ENCODE measurements around the gene FPR2. TPM values are rescaled to one million over a fixed set of nuclear protein-coding genes. Genes with fewer than 3 reads are reported as not detected.
A peak's percentile ranks its signal among the peaks of the same experiment; 100 is the strongest.

Gene FPR2
- total and polyA plus RNA-seq, 9 of the 15 experiments (the other 6 are each of a cell fraction or from before 2014, with no cell fraction given), result 0.03 to 0.15 (median 0.07) TPM; not detected in 6

DNA sequence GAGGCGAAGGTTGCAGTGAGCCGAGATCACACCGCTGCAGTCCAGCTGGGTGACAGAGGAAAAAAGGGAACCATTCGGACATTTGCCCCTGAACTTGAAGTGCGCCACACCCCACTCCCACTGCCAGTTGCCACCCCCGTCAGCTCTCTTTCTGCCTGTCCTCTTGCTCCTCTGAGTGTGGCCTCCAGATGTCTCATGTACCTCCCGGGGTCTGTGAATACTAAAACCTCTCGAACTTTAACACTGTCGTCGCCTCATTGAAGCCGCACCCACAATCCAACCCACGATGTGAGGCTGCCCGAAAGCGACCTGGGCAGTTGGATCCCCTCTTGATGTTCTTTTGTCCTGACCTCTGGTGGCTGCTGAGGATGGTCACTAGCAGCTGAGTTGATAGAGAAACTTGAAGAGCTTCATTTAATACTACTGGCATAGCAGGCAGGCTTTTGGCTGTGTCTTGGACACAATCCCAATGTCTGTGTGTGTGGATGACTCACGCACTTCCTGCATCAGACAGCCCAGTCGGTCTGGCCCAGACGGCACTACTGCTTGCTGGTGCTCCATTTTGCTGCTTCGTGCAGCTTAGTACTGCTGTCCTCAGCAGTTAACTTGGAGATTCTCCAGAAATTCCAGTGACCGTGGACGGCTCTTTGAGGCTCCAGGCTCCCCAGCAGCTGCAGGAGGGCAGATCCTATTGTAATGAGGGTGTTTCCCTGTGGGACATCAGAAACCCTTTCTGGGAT is 38.2 kb downstream of the FPR2 start (continued):
- no peak for TF ChIP-seq SP2 (IDR thresholded peaks at IDR 0.05; ENCODE audit: extremely low read depth, low read depth, low read length, poor library complexity, severe bottlenecking)
- TF ChIP-seq, protein P1, sequence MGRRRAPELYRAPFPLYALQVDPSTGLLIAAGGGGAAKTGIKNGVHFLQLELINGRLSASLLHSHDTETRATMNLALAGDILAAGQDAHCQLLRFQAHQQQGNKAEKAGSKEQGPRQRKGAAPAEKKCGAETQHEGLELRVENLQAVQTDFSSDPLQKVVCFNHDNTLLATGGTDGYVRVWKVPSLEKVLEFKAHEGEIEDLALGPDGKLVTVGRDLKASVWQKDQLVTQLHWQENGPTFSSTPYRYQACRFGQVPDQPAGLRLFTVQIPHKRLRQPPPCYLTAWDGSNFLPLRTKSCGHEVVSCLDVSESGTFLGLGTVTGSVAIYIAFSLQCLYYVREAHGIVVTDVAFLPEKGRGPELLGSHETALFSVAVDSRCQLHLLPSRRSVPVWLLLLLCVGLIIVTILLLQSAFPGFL (CRISPR knock-in tag; IDR thresholded peaks at IDR 0.05), result no peak
- TF ChIP-seq ZNF695 (CRISPR knock-in tag; IDR thresholded peaks at IDR 0.05), result no peak
- no peak for TF ChIP-seq NR2F6 (CRISPR knock-in tag; IDR thresholded peaks at IDR 0.05)
- no peak for TF ChIP-seq TCF7 (IDR thresholded peaks at IDR 0.05; ENCODE audit: borderline replicate concordance)
- peak; percentile 54; the same call in 1 of the 2 replicates for TF ChIP-seq POLR2A (conservative IDR thresholded peaks at IDR 0.05)
- TF ChIP-seq, protein P2, sequence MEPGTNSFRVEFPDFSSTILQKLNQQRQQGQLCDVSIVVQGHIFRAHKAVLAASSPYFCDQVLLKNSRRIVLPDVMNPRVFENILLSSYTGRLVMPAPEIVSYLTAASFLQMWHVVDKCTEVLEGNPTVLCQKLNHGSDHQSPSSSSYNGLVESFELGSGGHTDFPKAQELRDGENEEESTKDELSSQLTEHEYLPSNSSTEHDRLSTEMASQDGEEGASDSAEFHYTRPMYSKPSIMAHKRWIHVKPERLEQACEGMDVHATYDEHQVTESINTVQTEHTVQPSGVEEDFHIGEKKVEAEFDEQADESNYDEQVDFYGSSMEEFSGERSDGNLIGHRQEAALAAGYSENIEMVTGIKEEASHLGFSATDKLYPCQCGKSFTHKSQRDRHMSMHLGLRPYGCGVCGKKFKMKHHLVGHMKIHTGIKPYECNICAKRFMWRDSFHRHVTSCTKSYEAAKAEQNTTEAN (CRISPR knock-in tag; IDR thresholded peaks at IDR 0.05), result no peak
- TF ChIP-seq TBP (optimal IDR thresholded peaks at IDR 0.05; ENCODE audit: low read depth, low read length), result peak; percentile 47
- TF ChIP-seq CEBPG (CRISPR knock-in tag; IDR thresholded peaks at IDR 0.05), result no peak
- TF ChIP-seq CEBPG (tag; conservative IDR thresholded peaks at IDR 0.05 in 1 of 2, IDR thresholded peaks at IDR 0.05 in 1 of 2), result no peak
- no peak for TF ChIP-seq ZNF24 (IDR thresholded peaks at IDR 0.05)
- no peak for TF ChIP-seq SLC30A9 (CRISPR knock-in tag; IDR thresholded peaks at IDR 0.05)
- no peak for TF ChIP-seq ZNF644 (tag; IDR thresholded peaks at IDR 0.05; ENCODE audit: low read depth)
- peak; percentile 60 for TF ChIP-seq FOS (IDR thresholded peaks at IDR 0.05; ENCODE audit: extremely low read depth, insufficient read length)
- TF ChIP-seq, protein P3, sequence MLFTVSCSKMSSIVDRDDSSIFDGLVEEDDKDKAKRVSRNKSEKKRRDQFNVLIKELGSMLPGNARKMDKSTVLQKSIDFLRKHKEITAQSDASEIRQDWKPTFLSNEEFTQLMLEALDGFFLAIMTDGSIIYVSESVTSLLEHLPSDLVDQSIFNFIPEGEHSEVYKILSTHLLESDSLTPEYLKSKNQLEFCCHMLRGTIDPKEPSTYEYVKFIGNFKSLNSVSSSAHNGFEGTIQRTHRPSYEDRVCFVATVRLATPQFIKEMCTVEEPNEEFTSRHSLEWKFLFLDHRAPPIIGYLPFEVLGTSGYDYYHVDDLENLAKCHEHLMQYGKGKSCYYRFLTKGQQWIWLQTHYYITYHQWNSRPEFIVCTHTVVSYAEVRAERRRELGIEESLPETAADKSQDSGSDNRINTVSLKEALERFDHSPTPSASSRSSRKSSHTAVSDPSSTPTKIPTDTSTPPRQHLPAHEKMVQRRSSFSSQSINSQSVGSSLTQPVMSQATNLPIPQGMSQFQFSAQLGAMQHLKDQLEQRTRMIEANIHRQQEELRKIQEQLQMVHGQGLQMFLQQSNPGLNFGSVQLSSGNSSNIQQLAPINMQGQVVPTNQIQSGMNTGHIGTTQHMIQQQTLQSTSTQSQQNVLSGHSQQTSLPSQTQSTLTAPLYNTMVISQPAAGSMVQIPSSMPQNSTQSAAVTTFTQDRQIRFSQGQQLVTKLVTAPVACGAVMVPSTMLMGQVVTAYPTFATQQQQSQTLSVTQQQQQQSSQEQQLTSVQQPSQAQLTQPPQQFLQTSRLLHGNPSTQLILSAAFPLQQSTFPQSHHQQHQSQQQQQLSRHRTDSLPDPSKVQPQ (CRISPR knock-in tag; IDR thresholded peaks at IDR 0.05; ENCODE audit: borderline replicate concordance), result peak; percentile 33
- TF ChIP-seq MAZ (CRISPR knock-in tag; conservative IDR thresholded peaks at IDR 0.05 in 1 of 2, IDR thresholded peaks at IDR 0.05 in 1 of 2), result no peak
- TF ChIP-seq KHSRP (IDR thresholded peaks at IDR 0.05), result no peak
- TF ChIP-seq PML (IDR thresholded peaks at IDR 0.05; ENCODE audit: low read length), result no peak
- peak; percentile 91 for TF ChIP-seq JUN (IDR thresholded peaks at IDR 0.05; ENCODE audit: borderline replicate concordance, low read depth, low read length)
- no peak for TF ChIP-seq JUN (CRISPR knock-in tag; IDR thresholded peaks at IDR 0.05; ENCODE audit: borderline replicate concordance)
- TF ChIP-seq ILK (tag; IDR thresholded peaks at IDR 0.05; ENCODE audit: borderline replicate concordance, low read depth), result no peak
- TF ChIP-seq, protein P4, sequence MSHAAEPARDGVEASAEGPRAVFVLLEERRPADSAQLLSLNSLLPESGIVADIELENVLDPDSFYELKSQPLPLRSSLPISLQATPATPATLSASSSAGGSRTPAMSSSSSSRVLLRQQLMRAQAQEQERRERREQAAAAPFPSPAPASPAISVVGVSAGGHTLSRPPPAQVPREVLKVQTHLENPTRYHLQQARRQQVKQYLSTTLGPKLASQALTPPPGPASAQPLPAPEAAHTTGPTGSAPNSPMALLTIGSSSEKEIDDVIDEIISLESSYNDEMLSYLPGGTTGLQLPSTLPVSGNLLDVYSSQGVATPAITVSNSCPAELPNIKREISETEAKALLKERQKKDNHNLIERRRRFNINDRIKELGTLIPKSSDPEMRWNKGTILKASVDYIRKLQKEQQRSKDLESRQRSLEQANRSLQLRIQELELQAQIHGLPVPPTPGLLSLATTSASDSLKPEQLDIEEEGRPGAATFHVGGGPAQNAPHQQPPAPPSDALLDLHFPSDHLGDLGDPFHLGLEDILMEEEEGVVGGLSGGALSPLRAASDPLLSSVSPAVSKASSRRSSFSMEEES (CRISPR knock-in tag; IDR thresholded peaks at IDR 0.05), result no peak

Measured in K562 (cell line).